ENCODE results near the gene PTGS1. TPM values are rescaled to one million over a fixed set of nuclear protein-coding genes. Genes with fewer than 3 reads are reported as not detected.

The PTGS1 gene
- polyA plus RNA-seq, 1 experiment: 102 TPM

- H3K27me3 ChIP-seq (ENCODE audit: control insufficient read depth, insufficient read depth, low read length): no peaks in the 10 kb centered on the region
- POLR2A ChIA-PET: interaction anchor here (0.6 kb wide), 1 partner anchor 143 kb away, joined by 3 read pairs; no protein-coding TSS in a partner anchor
Observed at GRCh38 chr9:122346478-122347347, 24.1 kb upstream of the PTGS1 start.

GRCh38 chr9:122347348-122348287 is 23.2 kb upstream of the PTGS1 start:
- Histone ChIP-seq H3K4me3 (ENCODE audit: low read depth, low read length) (peak overlapping the region; percentile 41), H3K27me3 (ENCODE audit: control insufficient read depth, insufficient read depth, low read length) (no peaks in the 10 kb centered on the region), H3K36me3 (ENCODE audit: control insufficient read depth, insufficient read depth, low read length) (no peaks in the 10 kb centered on the region)
- CTCF ChIA-PET: interaction anchor here (1.0 to 16.8 kb wide), 4 partner anchors 107 to 250 kb away, joined by 3 to 422 read pairs (median 61); no protein-coding TSS in a partner anchor
- DNase-seq (ENCODE audit: low read depth): no peak
- 0 out of 2 replicates have a peak, but pooled peaks have one; percentile 23 for TF ChIP-seq CTCF (IDR thresholded peaks at IDR 0.05; ENCODE audit: insufficient read depth, low read depth, low read length)
- POLR2A ChIA-PET: interaction anchor here (0.6 kb wide), 1 partner anchor 144 kb away, joined by 3 read pairs; no protein-coding TSS in a partner anchor

More at GRCh38 chr9:122346478-122347347, 24.1 kb upstream of the PTGS1 start:
- Histone ChIP-seq H3K36me3 (ENCODE audit: control insufficient read depth, insufficient read depth, low read length) (no peaks in the 10 kb centered on the region), H3K4me3 (ENCODE audit: low read depth, low read length) (peak overlapping the region; percentile 41)
- TF ChIP-seq CTCF (IDR thresholded peaks at IDR 0.05; ENCODE audit: insufficient read depth, low read depth, low read length): no peak
- CTCF ChIA-PET: interaction anchor here (1.0 to 16.8 kb wide), 7 partner anchors 11 to 249 kb away, joined by 3 to 422 read pairs (median 3); no protein-coding TSS in a partner anchor
- DNase-seq (ENCODE audit: low read depth): no peak

- POLR2A ChIA-PET: no interaction called here
- TF ChIP-seq CTCF (IDR thresholded peaks at IDR 0.05; ENCODE audit: insufficient read depth, low read depth, low read length): no peak
- H3K27me3 ChIP-seq (ENCODE audit: control insufficient read depth, insufficient read depth, low read length): no peaks in the 10 kb centered on the region
Observed at GRCh38 chr9:122348288-122348777, 22.5 kb upstream of the PTGS1 start.

GRCh38 chr9:122348791-122349190 is 22.0 kb upstream of the PTGS1 start:
- Histone ChIP-seq H3K36me3 (ENCODE audit: control insufficient read depth, insufficient read depth, low read length) (no peaks in the 10 kb centered on the region), H3K4me3 (ENCODE audit: low read depth, low read length) (no peak overlapping the region), H3K27me3 (ENCODE audit: control insufficient read depth, insufficient read depth, low read length) (no peaks in the 10 kb centered on the region)
- CTCF ChIA-PET: interaction anchor here (2.3 to 16.8 kb wide), 4 partner anchors 10 to 251 kb away, joined by 9 to 422 read pairs (median 70); no protein-coding TSS in a partner anchor
- DNase-seq (ENCODE audit: low read depth): no peak
- TF ChIP-seq CTCF (IDR thresholded peaks at IDR 0.05; ENCODE audit: insufficient read depth, low read depth, low read length): no peak
- POLR2A ChIA-PET: no interaction called here

More at GRCh38 chr9:122348288-122348777, 22.5 kb upstream of the PTGS1 start:
- no peak overlapping the region for H3K4me3 ChIP-seq (ENCODE audit: low read depth, low read length)
- no peaks in the 10 kb centered on the region for H3K36me3 ChIP-seq (ENCODE audit: control insufficient read depth, insufficient read depth, low read length)
- CTCF ChIA-PET: interaction anchor here (1.1 to 16.8 kb wide), 3 partner anchors 224 to 251 kb away, joined by 3 to 422 read pairs (median 119); no protein-coding TSS in a partner anchor
- no peak for DNase-seq (ENCODE audit: low read depth)
